ENCODE measurements around the gene CFHR1. TPM values are rescaled to one million over a fixed set of nuclear protein-coding genes. Genes with fewer than 3 reads are reported as not detected.
A peak's percentile ranks its signal among the peaks of the same experiment; 100 is the strongest.

Gene CFHR1
- total and polyA plus RNA-seq, 2 experiments from 2014 or later, result 0.74 TPM; not detected in 1

DNA sequence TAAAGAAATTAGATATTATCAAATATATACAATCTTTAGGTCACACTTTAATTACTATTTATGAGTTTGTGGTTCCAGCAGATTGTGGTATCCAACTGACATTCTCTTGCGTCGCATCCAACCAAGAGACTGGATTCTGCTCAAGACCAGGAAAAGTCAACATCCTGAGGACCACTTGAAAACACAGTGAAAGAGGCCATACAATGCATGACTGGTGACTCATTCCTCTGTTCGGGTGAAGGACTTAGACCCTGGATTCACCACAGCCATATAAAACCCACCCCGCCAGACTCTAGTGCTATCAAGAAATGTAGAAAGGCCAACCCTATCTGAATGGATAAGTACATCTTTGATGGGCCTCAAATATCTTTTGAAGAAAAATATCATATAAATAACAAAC, 53.9 kb downstream of the CFHR1 start:
- no peak for TF ChIP-seq EZH2 (IDR thresholded peaks at IDR 0.05; ENCODE audit: insufficient read depth, poor library complexity, severe bottlenecking)
- TF ChIP-seq EZH2phosphoT487 (IDR thresholded peaks at IDR 0.05; ENCODE audit: insufficient read depth, low read depth), result no peak
- in situ Hi-C loops (cut with MboI), result no loop called here
- H3K4me1 ChIP-seq (ENCODE audit: insufficient read depth), result no peaks in the 10 kb centered on the region

DNA sequence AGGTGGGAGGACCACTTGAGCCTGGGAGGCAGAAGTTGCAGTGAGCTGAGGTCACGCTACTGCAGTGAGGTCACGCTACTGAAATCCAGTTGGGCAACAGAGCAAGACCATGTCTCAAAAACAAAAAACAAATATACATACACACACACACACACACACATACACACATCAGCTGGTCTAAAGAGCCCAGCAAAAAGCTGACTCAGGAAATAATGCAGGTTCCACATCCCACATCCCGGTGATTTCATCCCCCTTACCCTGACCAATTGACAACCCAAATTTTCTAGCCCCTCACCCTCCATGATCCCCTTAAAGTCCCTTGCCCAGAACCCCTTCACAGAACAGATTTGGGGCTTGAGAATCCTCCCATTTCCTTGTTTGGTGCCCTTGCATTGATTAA, 56.4 kb downstream of the CFHR1 start:
- no peaks in the 10 kb centered on the region for H3K79me2 ChIP-seq (ENCODE audit: insufficient read depth)
- DNase-seq, result no peak
- WGBS, 2 experiments (ENCODE audit: low coverage in 1 of 2, low lambda C conversion rate in 2 of 2, missing lambda C conversion rate in 2 of 2), result 74 to 81% methylated on average over 3 of the region's 3 CpGs
- no peaks in the 10 kb centered on the region for H3K9me3 ChIP-seq (ENCODE audit: low read depth)
- no peaks in the 10 kb centered on the region for H4K20me1 ChIP-seq (ENCODE audit: insufficient read depth)
- no peak overlapping the region for H3K4me2 ChIP-seq (ENCODE audit: unreplicated experiment)
- no peaks in the 10 kb centered on the region for H3K9me2 ChIP-seq (ENCODE audit: insufficient read depth)
- in situ Hi-C loops (cut with MboI), result no loop called here
- no peaks in the 10 kb centered on the region for H3F3A ChIP-seq (ENCODE audit: insufficient read depth)
- H3K27ac ChIP-seq, result no peak overlapping the region
- H2AFZ ChIP-seq, result no peak overlapping the region
- no peak overlapping the region for H3K4me3 ChIP-seq
- H3K9ac ChIP-seq, result no peak overlapping the region
- TF ChIP-seq EZH2phosphoT487 (IDR thresholded peaks at IDR 0.05; ENCODE audit: insufficient read depth, low read depth), result no peak
- TF ChIP-seq EZH2 (IDR thresholded peaks at IDR 0.05; ENCODE audit: insufficient read depth, poor library complexity, severe bottlenecking), result no peak
- H3K27me3 ChIP-seq (replicated peaks; ENCODE audit: insufficient read depth), result peaks cover 23% of the 10 kb centered on the region
- H3K4me1 ChIP-seq (ENCODE audit: insufficient read depth), result no peaks in the 10 kb centered on the region
- H3K36me3 ChIP-seq (ENCODE audit: low read depth), result no peaks in the 10 kb centered on the region

More for the DNA sequence above, 53.9 kb downstream of the CFHR1 start:
- no peak for DNase-seq
- Histone ChIP-seq H3K4me3 (no peak overlapping the region), H4K20me1 (ENCODE audit: insufficient read depth) (no peaks in the 10 kb centered on the region), H3K4me2 (ENCODE audit: unreplicated experiment) (no peak overlapping the region), H3F3A (ENCODE audit: insufficient read depth) (no peaks in the 10 kb centered on the region), H2AFZ (no peak overlapping the region), H3K9me2 (ENCODE audit: insufficient read depth) (no peaks in the 10 kb centered on the region), H3K79me2 (ENCODE audit: insufficient read depth) (no peaks in the 10 kb centered on the region), H3K9ac (no peak overlapping the region), H3K27me3 (replicated peaks; ENCODE audit: insufficient read depth) (peaks cover 15% of the 10 kb centered on the region), H3K9me3 (ENCODE audit: low read depth) (no peaks in the 10 kb centered on the region), H3K36me3 (ENCODE audit: low read depth) (no peaks in the 10 kb centered on the region), H3K27ac (no peak overlapping the region)
- 55 to 61% methylated on average over 4 of the region's 4 CpGs for WGBS, 2 experiments (ENCODE audit: low coverage in 1 of 2, low lambda C conversion rate in 2 of 2, missing lambda C conversion rate in 2 of 2)

GRCh38 chr1:196877964-196878363, 58.4 kb downstream of the CFHR1 start:
- Histone ChIP-seq H3K4me1 (ENCODE audit: insufficient read depth) (no peaks in the 10 kb centered on the region), H3K36me3 (ENCODE audit: low read depth) (no peaks in the 10 kb centered on the region), H3K4me3 (peak overlapping the region; percentile 63), H3K9me2 (ENCODE audit: insufficient read depth) (no peaks in the 10 kb centered on the region), H3K9ac (0 out of 2 replicates have a peak overlapping the region, but pooled peaks have one; percentile 18), H3K27ac (no peak overlapping the region), H3F3A (ENCODE audit: insufficient read depth) (no peaks in the 10 kb centered on the region), H2AFZ (peak overlapping the region; percentile 53), H3K27me3 (replicated peaks; ENCODE audit: insufficient read depth) (peaks cover 23% of the 10 kb centered on the region), H4K20me1 (ENCODE audit: insufficient read depth) (no peaks in the 10 kb centered on the region), H3K79me2 (ENCODE audit: insufficient read depth) (no peaks in the 10 kb centered on the region), H3K4me2 (ENCODE audit: unreplicated experiment) (peak overlapping the region; percentile 51), H3K9me3 (ENCODE audit: low read depth) (no peaks in the 10 kb centered on the region)
- TF ChIP-seq EZH2phosphoT487 (IDR thresholded peaks at IDR 0.05; ENCODE audit: insufficient read depth, low read depth) (no peak), EZH2 (IDR thresholded peaks at IDR 0.05; ENCODE audit: insufficient read depth, poor library complexity, severe bottlenecking) (no peak)
- WGBS, 2 experiments (ENCODE audit: low coverage in 1 of 2, low lambda C conversion rate in 2 of 2, missing lambda C conversion rate in 2 of 2), result 10% methylated on average over 29 of the region's 29 CpGs
- in situ Hi-C loops (cut with MboI), result no loop called here
- DNase-seq, result peak; percentile 58

Other genes with a start within 250 kb of the CFHR1 start
- gene KCNT2, start 211.3 kb upstream of the CFHR1 start, total RNA-seq (2014; rRNA removed; shearing (Covaris generic)), result 0.32 and 0.76 TPM in 2 replicates
- gene KCNT2, start 211.3 kb upstream of the CFHR1 start, polyA plus RNA-seq (2016; fragmentation: Nextera tagmentation; extraction: Ambion mirVana), result 0.14 and 0.22 TPM in 2 replicates
- gene CFH, start 167.7 kb upstream of the CFHR1 start, total RNA-seq (2014; rRNA removed; shearing (Covaris generic)), result 22.7 and 27.3 TPM in 2 replicates
- 16.5 and 19.3 TPM in 2 replicates for gene CFH, start 167.7 kb upstream of the CFHR1 start, polyA plus RNA-seq (2016; fragmentation: Nextera tagmentation; extraction: Ambion mirVana)
- not detected in 2 replicates for gene CFHR3, start 44.9 kb upstream of the CFHR1 start, total RNA-seq (2014; rRNA removed; shearing (Covaris generic))
- not detected in 2 replicates for gene CFHR3, start 44.9 kb upstream of the CFHR1 start, polyA plus RNA-seq (2016; fragmentation: Nextera tagmentation; extraction: Ambion mirVana)
- gene CFHR4, start 68.3 kb downstream of the CFHR1 start, total RNA-seq (2014; rRNA removed; shearing (Covaris generic)), result not detected in 2 replicates
- gene CFHR4, start 68.3 kb downstream of the CFHR1 start, polyA plus RNA-seq (2016; fragmentation: Nextera tagmentation; extraction: Ambion mirVana), result not detected in 2 replicates
- not detected in 2 replicates for gene CFHR2, start 124.0 kb downstream of the CFHR1 start, total RNA-seq (2014; rRNA removed; shearing (Covaris generic))
- not detected in 2 replicates for gene CFHR2, start 124.0 kb downstream of the CFHR1 start, polyA plus RNA-seq (2016; fragmentation: Nextera tagmentation; extraction: Ambion mirVana)
- not detected in 2 replicates for gene CFHR5, start 157.8 kb downstream of the CFHR1 start, total RNA-seq (2014; rRNA removed; shearing (Covaris generic))
- not detected in 2 replicates for gene CFHR5, start 157.8 kb downstream of the CFHR1 start, polyA plus RNA-seq (2016; fragmentation: Nextera tagmentation; extraction: Ambion mirVana)
- not detected in 2 replicates for gene F13B, start 247.5 kb downstream of the CFHR1 start, total RNA-seq (2014; rRNA removed; shearing (Covaris generic))
- not detected in 2 replicates for gene F13B, start 247.5 kb downstream of the CFHR1 start, polyA plus RNA-seq (2016; fragmentation: Nextera tagmentation; extraction: Ambion mirVana)

Data from GM23248 (cell line).